RKO (cell line): Measurements from ENCODE around the gene MYL12A.
A peak's percentile ranks its signal among the peaks of the same experiment; 100 is the strongest.

Experiments
- DNase-seq: peaks from one replicate; pipeline ENCODE4 v3.0.0-alpha.2; 2016; ENCODE audit warnings: low spot score

MYL12A gene

GRCh38 chr18:3225588-3225987, 22.0 kb upstream of the MYL12A start:
- no peak for DNase-seq

GRCh38 chr18:3226048-3226447, 21.6 kb upstream of the MYL12A start:
- no peak for DNase-seq

GRCh38 chr18:3230401-3231334, 16.9 kb upstream of the MYL12A start:
- peak; percentile 27 for DNase-seq

GRCh38 chr18:3233004-3233403, 14.6 kb upstream of the MYL12A start:
- DNase-seq = no peak

GRCh38 chr18:3233433-3234168, 14.0 kb upstream of the MYL12A start:
- no peak for DNase-seq

GRCh38 chr18:3234457-3234856, 13.1 kb upstream of the MYL12A start:
- DNase-seq = no peak

- no peak for DNase-seq
Measured at GRCh38 chr18:3235846-3236245, 11.8 kb upstream of the MYL12A start.

- no peak for DNase-seq
Measured at GRCh38 chr18:3236470-3236869, 11.1 kb upstream of the MYL12A start.

- DNase-seq = peak; percentile 23
Measured at GRCh38 chr18:3238742-3239141, 8.9 kb upstream of the MYL12A start.

GRCh38 chr18:3245185-3245564, 2.4 kb upstream of the MYL12A start:
- DNase-seq = no peak

- DNase-seq = peak; percentile 95
Measured at GRCh38 chr18:3245853-3246634, 1.6 kb upstream of the MYL12A start.

GRCh38 chr18:3246635-3247239, 864 bp upstream of the MYL12A start:
- DNase-seq = peak; percentile 57

GRCh38 chr18:3248062-3248657, 559 bp downstream of the MYL12A start:
- peak; percentile 43 for DNase-seq

- peak; percentile 82 for DNase-seq
Measured at GRCh38 chr18:3248658-3249359, 1.2 kb downstream of the MYL12A start.

- peak; percentile 95 for DNase-seq
Measured at GRCh38 chr18:3250237-3251107, 2.9 kb downstream of the MYL12A start.

- DNase-seq = peak; percentile 25
Measured at GRCh38 chr18:3251249-3251962, 3.8 kb downstream of the MYL12A start.

GRCh38 chr18:3251963-3252277, 4.3 kb downstream of the MYL12A start:
- DNase-seq = no peak

- no peak for DNase-seq
Measured at GRCh38 chr18:3252843-3253242, 5.2 kb downstream of the MYL12A start.

- DNase-seq = no peak
Measured at GRCh38 chr18:3254725-3255124, 7.1 kb downstream of the MYL12A start.
